RKO (cell line): ENCODE data around the gene HMG20B.
"Not testable (repeated sequence)": the region's sequence is repeated elsewhere in the genome, so short reads cannot be mapped to it uniquely, and the experiment has no call there.

ENCODE experiments used
- DNase-seq: peaks from one replicate; pipeline ENCODE4 v3.0.0-alpha.2; 2016; ENCODE audit warnings: low spot score

Gene HMG20B

GRCh38 chr19:3572855-3573161 is at the start of gene HMG20B:
TSS of gene HMG20B (plus strand) at chr19:3572944. CDS start at chr19:3573310, 366 bp downstream.
- no peak for DNase-seq

DNA sequence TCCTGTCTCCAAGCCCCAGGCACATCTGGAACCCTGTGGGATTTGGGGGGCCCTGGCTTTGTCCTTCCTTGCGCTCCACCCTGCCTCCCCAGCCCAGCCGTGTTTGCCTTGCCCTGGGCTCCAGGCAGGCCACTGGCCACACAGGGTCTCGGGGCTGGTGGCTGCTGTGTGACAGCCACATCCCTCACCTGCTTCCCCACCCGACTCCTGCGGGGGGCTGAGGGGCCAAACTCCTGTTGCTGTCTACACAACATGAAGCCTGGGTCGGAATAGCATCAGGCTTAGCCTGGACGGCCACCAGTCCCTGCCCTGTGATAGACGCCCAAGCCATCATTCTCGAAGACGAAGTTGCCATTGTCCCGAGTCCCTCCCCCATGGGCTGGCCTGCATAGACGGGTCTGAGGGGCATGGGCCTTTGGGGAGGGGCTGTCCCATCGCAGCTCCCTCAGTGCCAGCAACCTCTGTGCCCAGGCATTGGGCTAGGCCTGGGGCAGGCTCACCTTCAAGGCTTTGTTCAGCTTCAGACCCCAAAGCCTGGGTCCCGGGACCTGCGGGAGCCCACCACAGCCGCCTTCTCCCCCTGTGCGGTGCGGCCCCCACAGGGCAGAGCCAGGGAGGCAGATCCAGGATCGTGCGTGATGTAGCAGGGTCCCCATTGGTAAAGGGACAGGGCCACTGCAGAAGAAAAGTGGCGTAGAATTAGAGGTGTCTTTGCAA is 49.2 kb upstream of the HMG20B start:
- no peak for DNase-seq

DNA sequence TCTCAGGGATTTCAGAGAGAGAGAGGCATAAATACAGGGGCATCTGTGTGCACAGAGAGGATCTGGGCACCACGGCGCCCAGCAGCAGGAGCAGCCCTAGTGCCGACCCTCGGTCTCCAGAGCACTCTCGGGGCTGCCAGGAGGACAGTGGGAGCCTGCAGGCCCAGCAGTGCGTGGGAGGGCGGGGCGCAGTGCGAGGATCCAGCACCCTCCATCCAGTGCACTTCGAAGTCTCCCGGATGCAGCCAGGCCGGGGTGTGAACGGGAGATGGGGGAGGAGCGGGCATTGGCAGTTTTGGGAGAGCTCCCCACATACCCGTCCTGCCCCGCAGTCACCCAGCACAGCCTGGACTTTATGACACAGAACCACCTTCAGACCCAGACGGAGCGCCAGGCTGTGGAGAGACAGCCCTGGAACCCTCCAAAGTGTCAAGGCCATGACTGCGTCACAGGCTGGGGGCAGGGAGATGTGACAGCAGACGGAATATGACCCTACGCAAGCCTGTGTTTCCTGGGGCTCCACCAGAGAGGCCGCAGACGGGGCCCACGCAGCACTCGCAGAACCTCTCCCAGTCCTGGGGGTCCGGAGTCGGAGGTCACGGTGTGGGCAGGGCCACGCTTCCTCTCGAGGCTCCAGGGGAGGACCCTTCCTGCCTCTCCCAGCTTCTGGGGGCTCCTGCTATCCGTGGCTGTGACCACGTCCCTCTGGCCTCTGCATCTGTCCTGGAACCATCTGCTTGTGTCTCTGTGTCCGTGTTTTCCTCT is 48.5 kb upstream of the HMG20B start:
- no peak for DNase-seq

DNA sequence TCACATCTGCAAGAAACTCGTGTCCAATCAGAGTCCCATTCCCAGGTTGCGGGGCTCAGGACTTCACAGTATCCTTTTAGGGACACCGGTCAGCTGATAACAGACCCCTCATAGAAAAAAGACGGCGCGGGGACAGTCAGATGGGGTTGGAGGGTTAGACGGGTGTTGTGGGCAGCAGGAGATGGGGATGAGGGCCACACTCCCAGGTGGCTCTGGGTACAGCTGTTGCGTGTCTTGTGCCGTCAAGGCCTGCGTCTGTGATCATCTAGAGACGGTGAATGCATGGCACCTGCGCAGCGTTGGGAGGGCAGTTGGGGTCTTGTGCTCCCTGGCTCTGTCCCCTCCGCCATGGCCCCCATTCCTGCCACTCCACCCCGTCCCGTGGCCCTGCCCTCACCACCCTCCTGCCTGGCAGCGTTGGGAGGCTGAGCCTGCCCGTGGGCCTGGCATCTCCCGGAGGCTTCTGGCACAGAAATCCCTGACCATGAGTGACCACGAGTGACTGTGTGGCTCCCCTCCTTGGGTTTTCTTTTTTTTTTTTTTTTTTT is 47.8 kb upstream of the HMG20B start:
- DNase-seq, result no peak

GRCh38 chr19:3526507-3527237 is 46.1 kb upstream of the HMG20B start:
- no peak for DNase-seq

GRCh38 chr19:3527238-3527910 is 45.4 kb upstream of the HMG20B start:
- no peak for DNase-seq

- no peak for DNase-seq
Measured at GRCh38 chr19:3528080-3528479, 44.7 kb upstream of the HMG20B start.

DNA sequence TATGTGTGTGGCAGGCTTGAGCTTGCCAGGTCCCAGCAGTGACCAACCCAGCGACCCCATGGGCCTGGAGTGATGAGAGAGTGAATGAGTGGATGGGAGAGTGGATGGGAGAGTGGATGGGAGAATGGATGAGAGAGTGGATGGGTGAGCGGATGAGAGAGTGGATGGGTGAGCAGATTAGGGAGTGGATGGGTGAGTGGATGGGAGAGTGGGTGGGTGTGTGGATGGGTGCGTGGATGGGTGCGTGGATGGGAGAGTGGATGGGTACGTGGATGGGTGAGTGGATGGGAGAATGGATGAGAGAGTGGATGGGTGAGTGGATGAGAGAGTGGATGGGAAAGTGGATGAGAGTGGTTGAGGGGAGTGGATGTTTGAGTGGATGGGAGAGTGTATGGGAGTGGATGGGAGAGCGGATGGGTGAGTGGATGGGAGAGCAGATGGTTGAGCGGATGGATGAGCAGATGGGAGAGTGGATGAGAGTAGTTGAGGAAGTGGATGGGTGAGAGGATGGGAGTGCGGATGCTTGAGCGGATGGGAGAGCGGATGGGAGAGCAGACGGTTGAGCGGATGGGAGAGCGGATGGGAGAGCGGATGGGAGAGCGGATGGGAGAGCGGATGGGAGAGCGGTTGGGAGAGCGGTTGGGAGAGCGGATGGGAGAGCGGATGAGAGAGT is 44.1 kb upstream of the HMG20B start:
- DNase-seq, result no peak

DNA sequence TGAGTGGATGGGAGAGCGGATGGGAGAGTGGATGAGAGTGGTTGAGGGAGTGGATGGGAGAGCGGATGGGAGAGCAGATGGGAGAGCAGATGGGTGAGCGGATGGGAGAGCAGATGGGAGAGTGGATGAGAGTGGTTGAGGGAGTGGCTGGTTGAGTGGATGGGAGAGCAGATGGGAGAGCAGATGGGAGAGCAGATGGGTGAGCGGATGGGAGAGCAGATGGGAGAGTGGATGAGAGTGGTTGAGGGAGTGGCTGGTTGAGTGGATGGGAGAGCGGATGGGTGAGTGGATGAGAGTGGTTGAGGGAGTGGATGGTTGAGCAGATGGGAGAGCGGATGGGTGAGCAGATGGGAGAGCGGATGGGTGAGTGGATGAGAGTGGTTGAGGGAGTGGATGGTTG is 43.4 kb upstream of the HMG20B start:
- not testable (repeated sequence) for DNase-seq

GRCh38 chr19:3530389-3530788 is 42.4 kb upstream of the HMG20B start:
- DNase-seq, result no peak

GRCh38 chr19:3531716-3532115 is 41.0 kb upstream of the HMG20B start:
- DNase-seq, result no peak

DNA sequence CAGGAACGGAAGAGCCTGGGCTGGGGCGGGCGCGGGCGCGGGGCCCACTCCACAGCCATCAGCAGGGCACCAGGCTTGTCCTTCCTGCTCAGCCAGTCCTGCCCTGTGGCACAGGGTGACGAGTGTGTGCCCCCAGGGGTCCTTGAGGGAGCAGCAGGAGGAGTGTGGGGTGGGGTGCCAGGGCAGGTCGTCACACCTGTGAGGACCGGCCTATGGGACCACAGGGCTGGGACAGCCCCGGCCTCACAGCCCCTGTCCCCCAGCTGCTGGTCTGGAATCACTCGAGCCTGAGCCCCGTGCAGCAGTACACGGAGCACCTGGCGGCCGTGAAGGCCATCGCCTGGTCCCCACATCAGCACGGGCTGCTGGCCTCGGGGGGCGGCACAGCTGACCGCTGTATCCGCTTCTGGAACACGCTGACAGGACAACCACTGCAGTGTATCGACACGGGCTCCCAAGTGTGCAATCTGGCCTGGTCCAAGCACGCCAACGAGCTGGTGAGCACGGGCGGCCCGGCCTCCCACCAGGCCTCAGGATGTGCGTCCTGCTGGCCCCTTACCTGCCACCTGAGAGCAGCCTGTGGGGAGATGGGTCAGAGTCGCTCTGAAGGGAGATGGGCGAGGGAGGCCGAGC is 40.5 kb upstream of the HMG20B start:
- DNase-seq, result no peak

GRCh38 chr19:3533033-3533432 is 39.7 kb upstream of the HMG20B start:
- DNase-seq, result no peak

GRCh38 chr19:3533563-3534216 is 39.1 kb upstream of the HMG20B start:
- no peak for DNase-seq

DNA sequence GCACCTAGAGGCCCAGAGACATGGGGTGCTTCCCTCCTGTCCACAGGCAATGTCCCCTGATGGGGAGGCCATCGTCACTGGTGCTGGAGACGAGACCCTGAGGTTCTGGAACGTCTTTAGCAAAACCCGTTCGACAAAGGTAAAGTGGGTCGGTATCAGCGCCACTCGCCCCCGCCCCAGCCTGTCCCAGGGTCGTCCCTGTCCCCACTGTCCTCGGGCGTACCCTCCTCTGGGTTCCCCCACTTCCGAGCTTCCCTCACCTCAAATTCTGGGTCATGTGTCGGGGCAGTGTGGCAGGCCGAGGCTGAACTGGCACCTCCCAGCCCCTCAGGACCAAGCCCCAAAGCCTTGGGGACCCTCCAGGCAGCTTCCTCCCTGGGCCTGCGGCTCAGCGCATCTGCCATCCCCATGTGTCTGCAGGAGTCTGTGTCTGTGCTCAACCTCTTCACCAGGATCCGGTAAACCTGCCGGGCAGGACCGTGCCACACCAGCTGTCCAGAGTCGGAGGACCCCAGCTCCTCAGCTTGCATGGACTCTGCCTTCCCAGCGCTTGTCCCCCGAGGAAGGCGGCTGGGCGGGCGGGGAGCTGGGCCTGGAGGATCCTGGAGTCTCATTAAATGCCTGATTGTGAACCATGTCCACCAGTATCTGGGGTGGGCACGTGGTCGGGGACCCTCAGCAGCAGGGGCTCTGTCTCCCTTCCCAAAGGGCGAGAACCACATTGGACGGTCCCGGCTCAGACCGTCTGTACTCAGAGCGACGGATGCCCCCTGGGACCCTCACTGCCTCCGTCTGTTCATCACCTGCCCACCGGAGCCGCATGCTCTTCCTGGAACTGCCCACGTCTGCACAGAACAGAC is 38.1 kb upstream of the HMG20B start:
- DNase-seq, result no peak

GRCh38 chr19:3535235-3535535 is 37.6 kb upstream of the HMG20B start:
- DNase-seq, result no peak

DNA sequence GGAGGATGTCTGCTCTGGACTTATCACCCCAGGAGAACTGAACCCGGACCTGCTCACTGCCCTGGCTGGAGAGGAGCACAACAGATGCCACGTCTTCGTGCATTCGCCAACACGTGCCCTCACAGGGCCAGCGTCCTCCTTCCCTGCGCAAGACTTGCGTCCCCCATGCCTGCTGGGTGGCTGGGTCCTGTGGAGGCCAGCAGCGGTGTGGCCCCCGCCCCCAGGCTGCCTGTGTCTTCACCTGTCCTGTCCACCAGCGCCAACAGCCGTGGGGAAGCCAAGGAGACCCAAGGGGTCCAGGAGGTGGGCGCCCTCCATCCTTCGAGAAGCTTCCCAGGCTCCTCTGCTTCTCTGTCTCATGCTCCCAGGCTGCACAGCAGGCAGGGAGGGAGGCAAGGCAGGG is 37.2 kb upstream of the HMG20B start:
- no peak for DNase-seq

DNA sequence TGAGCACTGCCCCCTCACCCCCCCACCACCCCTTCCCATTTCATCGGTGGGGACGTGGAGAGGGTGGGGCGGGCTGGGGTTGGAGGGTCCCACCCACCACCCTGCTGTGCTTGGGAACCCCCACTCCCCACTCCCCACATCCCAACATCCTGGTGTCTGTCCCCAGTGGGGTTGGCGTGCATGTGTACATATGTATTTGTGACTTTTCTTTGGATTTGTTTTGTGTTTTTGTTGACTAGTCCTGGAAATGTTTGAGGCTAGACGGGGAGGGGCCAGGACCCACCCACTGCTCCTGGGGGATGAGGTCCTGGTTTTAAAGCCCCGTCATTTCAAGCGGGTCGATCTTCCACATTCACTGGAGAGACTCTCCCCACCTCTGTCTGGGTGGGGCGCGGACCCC is 36.8 kb upstream of the HMG20B start:
- no peak for DNase-seq

- no peak for DNase-seq
Measured at GRCh38 chr19:3536429-3537100, 36.2 kb upstream of the HMG20B start.
